Measurements from ENCODE around the gene REXO4. TPM values are rescaled to one million over a fixed set of nuclear protein-coding genes. Genes with fewer than 3 reads are reported as not detected.

REXO4 gene
- total RNA-seq, 1 donor from 2014 or later, result 24.0 TPM

DNA sequence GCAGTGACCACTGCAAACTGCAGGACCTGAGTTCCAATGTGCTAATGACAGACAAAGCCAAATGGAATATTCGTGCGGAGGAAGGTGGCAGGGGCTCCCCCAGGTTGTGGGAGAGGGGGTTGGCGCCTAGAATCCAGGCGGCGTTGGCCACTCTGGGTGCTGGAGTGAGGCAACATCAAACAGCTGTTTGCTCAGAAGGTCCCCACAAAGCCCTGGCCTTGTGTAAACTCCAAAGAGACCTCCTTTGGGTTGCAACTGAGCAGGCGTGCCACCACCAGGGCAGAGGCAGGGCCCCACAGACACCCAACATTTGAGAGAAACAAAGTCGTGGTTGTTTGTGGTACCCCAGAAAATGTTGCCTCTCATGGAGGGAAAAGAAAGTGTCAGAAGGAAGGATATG lies 27.1 kb downstream of the REXO4 start:
- intact Hi-C loops (cut with micrococcal nuclease), result no loop called here

DNA sequence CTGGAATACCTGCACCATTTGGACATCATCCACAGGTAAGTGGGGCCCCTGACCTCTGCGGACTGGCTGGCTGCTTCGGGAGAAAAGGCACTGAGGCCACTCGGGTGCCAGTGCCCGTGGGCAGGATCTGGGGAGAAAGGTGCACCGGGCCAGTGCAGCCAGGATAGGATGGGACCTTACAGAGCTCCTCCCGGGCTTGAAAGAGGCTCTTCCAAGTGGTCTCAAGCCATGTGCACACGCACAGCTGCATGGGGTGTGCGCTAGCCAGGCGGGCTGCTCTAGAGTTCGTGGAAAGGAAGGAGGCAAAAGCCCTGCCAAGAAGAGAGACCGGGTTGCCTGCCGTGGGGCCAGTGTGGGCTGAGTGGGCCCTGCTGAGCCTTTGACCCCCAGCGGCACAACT lies 28.2 kb downstream of the REXO4 start:
- intact Hi-C loops (cut with micrococcal nuclease), result no loop called here

DNA sequence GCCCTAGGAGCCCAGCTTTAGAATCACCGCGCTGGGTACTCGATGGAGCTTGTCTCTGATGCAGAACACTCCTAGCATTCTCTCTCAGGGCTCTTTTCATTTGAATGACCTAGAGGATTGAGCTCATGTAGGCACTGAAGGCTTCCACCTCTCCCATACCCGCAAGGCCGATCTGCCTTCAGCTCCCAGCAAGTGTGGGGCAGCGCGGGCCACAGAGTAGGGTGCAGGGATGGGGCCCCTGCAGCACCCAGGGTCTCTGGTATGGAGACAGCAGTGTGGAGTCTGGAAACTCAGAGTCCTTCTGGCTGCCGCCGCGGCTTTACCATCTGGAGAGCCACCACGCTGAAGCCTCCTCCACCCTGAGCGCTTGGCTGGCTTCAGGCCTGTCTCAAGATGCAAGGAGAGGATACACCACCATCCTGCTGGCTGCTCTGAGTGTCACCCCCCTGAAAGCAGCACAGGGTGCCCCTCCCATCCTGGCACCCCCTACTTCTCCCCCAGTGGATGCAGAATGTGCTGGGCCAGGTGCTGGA lies 28.7 kb downstream of the REXO4 start:
- intact Hi-C loops (cut with micrococcal nuclease), result no loop called here

DNA sequence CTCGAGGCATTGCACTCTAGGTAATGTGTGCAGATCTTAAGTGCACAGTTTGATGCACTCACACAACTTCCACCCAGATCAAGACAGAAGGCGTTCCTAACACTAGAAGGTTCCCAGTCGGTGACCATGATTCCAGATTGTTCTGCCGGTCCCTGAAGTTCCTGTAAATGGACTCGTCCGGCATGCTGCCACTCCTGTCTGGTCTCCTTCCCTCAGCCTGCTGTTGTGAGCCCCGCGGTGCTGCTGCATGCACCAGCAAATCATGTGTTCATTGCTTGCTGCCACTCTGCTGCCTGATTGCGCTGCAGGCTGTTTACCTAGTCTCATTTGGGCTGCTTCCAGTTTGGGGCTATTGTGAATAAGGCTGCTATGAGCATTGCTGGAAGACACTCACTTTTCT lies 30.1 kb downstream of the REXO4 start:
- intact Hi-C loops (cut with micrococcal nuclease), result no loop called here

DNA sequence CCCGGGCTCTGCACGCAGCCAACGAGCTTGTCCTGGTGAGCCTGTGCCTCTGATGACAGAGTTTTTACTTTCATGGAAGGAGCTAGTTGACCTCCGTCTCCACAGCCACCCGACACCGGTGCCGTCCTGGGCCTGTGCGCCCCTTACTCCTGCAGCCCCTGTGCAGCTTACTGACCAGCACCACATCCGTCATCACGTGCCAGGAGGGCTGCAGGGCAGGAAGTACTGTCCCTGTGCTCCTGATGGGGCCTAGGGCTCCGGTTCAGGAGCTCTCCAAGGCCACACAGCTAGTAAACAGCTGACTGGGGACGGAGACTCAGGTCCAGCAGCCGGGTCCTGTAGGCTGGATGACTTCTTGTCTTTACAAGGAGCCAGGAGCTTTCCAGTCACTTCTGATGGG lies 31.5 kb downstream of the REXO4 start:
- intact Hi-C loops (cut with micrococcal nuclease), result no loop called here

DNA sequence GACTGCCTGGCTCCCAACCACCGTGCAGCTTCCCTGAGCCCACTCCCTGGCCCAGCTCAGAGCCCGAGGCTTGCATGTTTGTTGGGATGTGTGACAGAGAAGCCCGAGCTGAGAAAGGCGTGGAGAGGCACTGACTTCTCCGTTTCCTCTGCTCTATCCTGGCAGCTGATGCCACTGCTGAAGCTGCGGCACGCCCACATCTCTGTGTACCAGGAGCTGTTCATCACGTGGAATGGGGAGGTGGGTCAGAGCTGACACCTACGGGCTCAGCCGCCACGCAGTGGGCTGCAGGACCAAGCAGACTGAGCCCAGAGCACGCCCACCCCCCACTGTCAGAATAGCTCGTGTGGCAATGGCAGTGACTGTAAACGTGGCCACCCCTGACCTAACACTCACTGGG lies 32.4 kb downstream of the REXO4 start:
- intact Hi-C loops (cut with micrococcal nuclease), result no loop called here

DNA sequence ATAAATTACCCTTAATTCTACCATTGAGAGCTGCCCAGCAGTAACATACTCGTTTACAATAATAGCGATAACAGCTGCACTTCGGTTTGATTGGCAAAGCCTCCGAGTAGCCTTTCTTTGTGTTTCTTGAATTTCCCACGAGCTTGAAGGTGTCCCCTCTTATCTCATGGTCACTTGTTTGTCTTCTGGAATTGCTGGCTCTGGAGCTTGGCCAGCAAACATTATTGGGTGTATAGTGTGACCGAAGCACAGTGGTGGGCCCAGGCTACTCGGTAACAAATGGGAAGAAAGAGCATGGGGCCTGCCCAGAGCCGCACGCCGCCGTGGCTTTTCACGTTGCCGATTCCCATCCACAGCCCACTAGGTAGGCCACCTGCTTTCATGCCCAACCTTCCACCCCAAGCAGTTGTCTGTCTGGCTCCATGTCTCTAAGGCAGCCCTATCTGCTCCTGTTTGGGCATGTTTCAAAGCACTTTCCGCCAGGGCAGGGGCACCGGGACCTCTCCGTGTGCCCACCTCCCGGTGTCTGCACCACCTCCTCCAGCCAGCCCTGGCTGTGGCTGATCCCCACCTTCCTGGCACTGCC lies 33.0 kb downstream of the REXO4 start:
- intact Hi-C loops (cut with micrococcal nuclease), result no loop called here

DNA sequence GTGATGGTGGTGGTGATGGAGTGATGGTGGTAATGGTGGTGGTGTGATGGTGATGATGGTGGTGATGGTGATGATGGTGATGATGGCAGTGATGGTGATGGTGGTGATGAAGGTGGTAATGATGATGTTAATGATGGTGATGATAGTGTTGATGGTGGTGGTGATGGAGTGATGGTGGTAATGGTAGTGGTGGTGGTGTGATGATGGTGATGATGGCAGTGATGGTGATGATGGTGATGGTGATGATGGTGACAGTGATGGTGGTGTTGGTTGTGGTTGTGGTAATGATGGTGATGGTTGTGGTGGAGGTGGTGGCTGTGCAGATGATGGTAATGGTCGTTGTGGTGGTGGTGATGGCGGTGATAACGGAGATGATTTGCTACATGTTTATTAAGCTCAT lies 34.4 kb downstream of the REXO4 start:
- intact Hi-C loops (cut with micrococcal nuclease), result no loop called here

DNA sequence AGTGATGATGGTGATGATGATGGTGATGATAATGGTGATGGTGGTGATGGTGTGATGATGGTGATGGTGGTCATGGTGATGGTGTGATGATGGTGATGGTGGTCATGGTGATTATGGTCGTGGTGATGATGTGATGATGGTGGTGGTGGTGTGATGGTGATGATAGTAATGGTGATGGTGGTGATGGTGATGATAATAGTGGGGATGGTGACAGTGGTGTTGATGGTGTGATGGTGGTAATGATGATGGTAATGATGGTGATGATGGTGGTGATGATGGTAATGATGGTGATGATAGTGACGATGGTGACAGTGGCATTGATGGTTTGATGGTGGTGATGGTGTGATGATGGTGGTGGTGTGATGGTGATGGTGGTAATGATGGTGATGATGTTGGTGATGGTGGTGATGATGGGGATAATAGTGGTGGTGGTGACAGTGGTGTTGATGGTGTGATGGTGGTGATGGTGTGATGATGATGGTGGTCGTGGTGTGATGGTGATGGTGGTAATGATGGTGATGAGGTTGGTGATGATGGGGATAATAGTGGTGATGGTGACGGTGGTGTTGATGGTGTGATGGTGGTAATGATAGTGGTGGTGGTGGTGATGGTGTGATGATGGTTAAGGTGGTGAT lies 35.2 kb downstream of the REXO4 start:
- intact Hi-C loops (cut with micrococcal nuclease), result no loop called here

DNA sequence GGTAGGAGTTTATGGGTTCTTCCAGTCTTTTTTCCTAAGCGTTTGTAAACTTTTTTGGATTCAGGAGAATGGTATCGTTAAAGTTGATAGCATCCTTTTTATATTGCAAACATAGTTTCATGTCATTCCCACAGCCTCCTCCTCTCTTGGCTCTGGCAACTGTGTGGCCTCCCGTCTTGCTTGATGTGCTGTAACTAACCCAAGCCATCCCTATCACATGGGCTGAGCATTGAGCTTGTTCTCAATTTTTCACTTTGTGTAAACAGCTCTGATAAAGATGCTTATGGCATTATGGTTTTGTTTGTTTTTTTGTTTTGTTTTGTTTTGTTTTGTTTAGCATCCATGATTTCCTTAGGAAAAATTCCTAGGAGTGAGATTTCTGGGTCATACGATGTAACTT lies 37.1 kb downstream of the REXO4 start:
- intact Hi-C loops (cut with micrococcal nuclease), result no loop called here

DNA sequence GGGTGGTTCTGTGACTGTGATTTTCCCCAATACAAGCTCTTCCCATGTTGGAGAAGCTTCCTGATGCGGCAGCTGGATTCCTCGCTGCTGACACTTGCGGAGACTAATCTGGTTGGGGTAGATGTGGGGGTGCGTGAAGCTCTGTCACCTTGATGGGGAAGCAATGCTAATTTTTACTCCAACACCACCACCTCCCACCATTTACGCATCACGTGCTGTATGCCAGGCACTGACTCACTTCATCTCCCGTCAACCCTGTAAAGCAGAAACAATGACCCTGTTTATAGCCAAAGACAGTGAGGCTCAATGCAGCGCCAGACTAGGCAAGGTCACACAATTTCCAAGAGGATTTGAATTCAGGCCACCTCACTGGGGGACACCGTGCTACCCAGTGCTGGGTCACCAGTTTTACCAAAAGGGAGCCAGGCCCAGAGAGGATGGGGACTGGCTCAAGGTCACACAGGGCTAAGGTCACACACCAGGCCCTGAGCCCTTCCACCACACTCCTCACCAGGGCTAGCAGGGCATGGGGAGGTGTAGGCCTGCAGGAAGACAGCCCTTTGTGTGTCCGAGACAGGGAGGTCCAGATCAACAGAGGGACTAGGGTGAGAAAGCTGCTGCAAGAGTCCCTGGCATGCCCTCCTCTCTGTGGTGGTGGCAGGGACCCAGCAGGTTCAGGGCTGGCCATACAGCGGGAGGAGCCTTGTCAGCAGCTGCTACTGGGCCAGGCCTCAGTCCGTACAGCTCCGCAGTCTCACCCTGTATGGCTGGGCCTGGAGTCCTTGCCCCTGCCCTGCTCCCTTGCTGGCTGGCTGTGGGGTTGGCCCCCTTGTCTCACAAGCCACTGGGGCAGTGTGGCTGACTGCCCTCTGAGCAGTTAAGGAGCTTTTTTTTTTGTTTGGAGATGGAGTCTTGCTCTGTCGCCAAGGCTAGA lies 38.4 kb downstream of the REXO4 start:
- intact Hi-C loops (cut with micrococcal nuclease), result loop anchor here (10.0 kb wide), 2 partner anchors 685 to 975 kb away; partner anchors contain the start of genes BRD3 and TTF1

DNA sequence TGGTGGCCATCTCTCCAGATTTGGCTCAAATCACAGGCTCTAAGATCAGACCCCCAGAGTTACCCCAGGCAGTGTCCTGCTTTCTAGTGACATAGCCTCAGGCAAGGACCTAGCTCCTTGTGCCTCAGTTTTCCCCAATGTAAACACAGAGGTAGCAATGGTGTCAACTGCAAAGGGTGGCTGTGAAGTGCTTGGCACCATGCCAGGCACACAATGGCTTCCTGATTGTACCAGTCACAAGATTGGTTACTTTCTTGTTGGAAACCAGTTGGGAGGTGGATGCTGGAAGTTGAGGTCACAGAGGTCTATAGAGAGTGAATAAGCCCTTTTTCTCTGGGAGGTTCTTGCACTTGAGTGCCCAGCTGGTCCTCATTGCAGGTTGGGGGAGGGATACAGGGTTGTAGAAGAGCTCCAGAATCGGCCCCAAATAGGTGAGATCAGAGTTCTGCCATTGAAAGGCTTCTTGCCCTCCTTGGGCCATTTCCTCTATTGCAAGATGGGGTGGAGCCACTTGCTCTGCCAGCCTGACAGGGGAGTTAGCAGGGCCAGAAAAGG lies 39.3 kb downstream of the REXO4 start:
- intact Hi-C loops (cut with micrococcal nuclease), result loop anchor here (10.0 kb wide), 2 partner anchors 686 to 974 kb away; partner anchors contain the start of genes BRD3 and TTF1

DNA sequence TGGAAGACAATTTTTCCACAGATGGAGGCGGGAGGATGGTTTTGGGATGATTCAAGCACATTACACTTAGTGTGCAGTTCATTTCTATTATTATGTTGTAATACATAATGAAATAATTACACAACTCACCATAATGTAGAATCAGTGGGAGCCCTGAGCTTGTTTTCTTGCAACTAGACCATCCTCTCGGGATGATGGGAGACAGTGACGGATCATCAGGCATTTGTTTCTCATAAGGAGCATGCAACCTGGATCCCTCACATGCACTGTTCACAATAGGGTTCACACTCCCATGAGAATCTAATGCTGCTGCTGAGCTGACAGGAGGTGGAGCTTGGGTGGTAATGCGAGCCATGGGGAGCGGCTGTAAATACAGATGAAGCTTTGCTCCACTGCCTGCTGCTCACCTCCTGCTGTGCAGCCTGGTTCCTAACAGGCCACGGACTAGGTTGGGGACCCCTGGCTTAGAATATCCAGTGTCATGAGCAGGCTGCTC lies 40.0 kb downstream of the REXO4 start:
- intact Hi-C loops (cut with micrococcal nuclease), result loop anchor here (10.0 kb wide), 2 partner anchors 687 to 973 kb away; partner anchors contain the start of genes BRD3 and TTF1

DNA sequence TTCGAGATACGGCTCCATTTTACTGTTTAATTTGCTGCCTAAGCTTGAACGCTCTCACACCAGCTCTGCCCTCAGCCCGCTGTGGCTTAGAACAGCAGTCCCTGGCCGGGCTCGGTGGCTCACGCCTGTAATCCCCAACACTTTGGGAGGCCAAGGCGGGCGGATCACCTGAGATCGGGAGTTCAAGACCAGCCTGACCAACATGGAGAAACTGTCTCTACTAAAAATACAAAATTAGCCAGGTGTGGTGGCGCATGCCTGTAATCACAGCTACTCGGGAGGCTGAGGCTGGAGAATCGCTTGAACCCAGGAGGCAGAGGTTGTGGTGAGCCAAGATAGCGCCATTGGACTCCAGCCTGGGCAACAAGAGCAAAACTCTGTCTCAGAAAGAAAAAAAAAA lies 40.5 kb downstream of the REXO4 start:
- intact Hi-C loops (cut with micrococcal nuclease), result loop anchor here (10.0 kb wide), 2 partner anchors 688 to 972 kb away; partner anchors contain the start of genes BRD3 and TTF1

DNA sequence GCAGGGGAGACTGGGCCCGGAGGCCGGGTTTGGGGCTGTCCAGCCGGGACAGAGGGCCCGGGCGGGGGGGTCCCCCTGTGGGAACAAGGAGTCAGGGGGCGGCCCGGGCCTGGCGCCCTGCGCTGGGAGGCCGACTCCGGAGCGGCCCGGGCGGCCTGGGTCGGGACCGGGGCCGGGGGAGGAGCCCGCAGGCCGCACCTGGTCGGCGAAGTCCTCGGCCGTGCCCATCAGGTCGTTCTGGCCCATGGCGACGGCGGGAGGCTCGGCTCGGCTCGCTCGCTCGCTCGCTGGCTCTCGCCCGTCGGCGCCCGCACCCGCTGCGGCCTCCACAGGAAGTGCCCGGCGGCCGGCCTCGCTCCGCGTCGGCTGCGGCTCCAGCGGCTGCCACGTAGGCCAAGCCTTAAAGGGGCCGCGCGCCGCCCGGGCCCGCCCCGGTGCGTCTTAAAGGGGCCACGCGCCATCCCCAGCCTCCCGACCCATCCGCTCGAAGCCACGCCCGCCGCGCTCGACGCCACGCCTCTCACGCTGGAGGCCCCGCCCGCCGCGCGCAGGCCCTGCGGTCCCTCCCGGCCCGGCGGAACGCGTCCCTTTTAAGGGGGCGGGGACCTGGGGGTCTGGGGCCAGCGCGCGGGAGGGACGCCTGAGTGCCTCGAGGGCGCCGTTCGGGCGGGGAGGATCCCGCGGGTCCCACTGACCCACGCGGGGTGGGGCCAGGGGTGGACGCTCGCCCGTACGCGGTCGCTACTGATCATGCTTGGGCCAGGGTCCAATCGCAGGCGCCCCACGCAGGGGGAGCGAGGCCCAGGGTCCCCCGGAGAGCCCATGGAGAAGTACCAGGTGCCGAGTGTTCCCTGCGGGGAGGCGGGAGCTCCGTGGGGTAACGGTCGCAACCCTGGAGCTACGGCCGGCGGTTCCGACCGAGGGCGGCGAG lies 41.8 kb downstream of the REXO4 start, which contains the start of the genes STKLD1 and SURF4:
TSS of gene STKLD1 (plus strand) at position 643 of the 931 bp plus-strand sequence. CDS start at position 751, 108 bp downstream.
TSS of gene SURF4 (minus strand) at position 337 of the 931 bp plus-strand sequence. CDS start at position 246, 91 bp downstream.
- intact Hi-C loops (cut with micrococcal nuclease), result loop anchor here (1.0 to 10.0 kb wide), 9 partner anchors 20 to 971 kb away; partner anchors contain the start of genes BRD3, CACFD1, MED22 and REXO4

DNA sequence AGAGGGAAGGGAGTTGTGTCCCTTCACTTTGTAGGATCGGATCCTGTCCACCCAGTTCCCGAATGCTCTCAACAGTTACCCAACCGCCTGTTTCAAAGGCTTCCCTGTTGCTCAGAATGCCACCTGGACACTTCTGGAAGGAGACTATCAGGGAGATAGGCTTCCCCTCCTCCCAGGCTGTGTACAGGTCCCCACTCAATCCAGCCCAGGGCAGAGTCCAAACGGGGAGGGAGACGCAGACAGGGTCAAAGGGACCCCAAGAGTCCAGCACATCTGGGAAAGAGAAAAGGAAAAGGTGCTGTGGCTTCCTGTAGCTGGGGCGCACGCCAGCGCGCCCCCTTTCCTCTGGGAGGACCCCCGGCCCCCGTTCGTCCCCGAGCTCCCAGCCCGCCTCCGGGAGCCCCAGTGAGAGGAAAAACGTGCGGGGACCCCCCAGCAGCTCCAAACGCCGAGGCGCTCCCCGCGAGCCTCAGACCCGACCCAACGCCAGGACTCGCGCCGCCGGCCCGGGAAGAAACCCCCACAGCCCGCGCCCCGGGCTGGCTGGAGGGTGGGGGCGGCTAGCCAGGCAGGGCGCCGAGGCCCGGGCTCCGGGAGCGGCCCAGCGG lies 42.6 kb downstream of the REXO4 start:
- intact Hi-C loops (cut with micrococcal nuclease), result loop anchor here (10.0 kb wide), 2 partner anchors 690 to 970 kb away; partner anchors contain the start of genes BRD3 and TTF1

DNA sequence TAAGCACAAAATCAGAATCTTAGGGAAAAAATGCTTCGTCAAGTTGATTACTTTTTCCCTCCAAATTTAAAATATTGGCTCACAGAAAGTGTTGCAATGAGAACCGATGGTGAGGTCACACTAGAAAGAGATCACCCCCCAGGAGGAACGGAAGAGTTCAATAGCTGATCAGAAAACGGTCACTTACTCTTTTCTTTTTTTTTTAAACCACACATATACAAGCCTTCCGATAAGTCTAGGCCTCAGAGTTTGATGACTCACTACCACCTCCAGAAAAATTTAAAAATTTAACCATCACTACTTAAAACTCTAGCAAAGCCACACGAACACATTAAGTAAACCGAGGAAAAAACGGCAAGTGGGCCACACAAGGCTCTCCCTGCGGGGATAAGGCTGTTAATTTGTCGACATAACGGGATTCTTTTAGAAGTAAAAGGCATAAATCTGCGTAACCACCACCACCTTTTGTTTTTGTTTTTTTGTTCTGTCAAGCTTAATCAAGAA lies 43.1 kb downstream of the REXO4 start:
- intact Hi-C loops (cut with micrococcal nuclease), result loop anchor here (10.0 kb wide), 2 partner anchors 690 to 970 kb away; partner anchors contain the start of genes BRD3 and TTF1

DNA sequence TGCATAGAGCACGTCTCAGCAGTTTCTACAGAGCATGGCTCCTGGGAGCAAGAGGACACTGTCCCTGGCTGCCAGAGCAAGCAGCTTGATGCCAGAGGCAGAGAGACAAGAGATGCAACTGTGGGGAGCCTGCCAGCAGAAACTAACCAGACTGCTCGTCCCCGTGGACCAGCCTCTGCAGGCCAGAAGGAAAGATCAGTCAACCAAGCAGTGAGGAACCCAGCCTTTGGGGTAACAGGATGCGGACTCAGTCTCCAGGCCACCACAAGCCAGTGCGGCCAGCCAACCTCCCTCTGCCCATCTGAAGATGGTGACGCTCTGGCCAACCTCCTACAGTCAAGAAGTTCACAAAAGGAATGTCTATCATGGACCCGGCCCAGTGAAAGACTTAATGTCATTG lies 45.7 kb downstream of the REXO4 start:
- intact Hi-C loops (cut with micrococcal nuclease), result loop anchor here (10.0 kb wide), 2 partner anchors 693 to 967 kb away; partner anchors contain the start of genes BRD3 and TTF1

Measured in T-helper 1 cell treated with Interleukin-12 subunit alpha and Interleukin-12 subunit beta and Interleukin-4 antibody, amounts not matched to agents 30 ng/mL and 1 ng/mL, for 36 hours (primary cell).